GM21360 (cell line): Measurements from ENCODE around the gene PRSS50.

ENCODE experiments used
- ATAC-seq: cut with Tn5 transposase; IDR thresholded peaks from one replicate; pipeline ENCODE4 v1.9.1; 2021; ENCODE audit warnings: mild to moderate bottlenecking, moderate library complexity; ENCODE audit not compliant: unreplicated experiment

Gene PRSS50

GRCh38 chr3:46693038-46693891 is 24.4 kb downstream of the PRSS50 start, which contains the start of gene ALS2CL:
Gene ALS2CL, minus strand, starts transcription at chr3:46693679. Its CDS starts 4,239 bp downstream, at chr3:46689440.
- ATAC-seq: no peak

- ATAC-seq: no peak
Observed at GRCh38 chr3:46692566-46692990, 25.1 kb downstream of the PRSS50 start.

GRCh38 chr3:46690798-46691197 is 26.9 kb downstream of the PRSS50 start:
- no peak for ATAC-seq

GRCh38 chr3:46685446-46685845 is 32.2 kb downstream of the PRSS50 start:
- ATAC-seq: no peak

- no peak for ATAC-seq
Observed at GRCh38 chr3:46684891-46685290, 32.8 kb downstream of the PRSS50 start.

GRCh38 chr3:46682974-46683373 is 34.7 kb downstream of the PRSS50 start:
- ATAC-seq: no peak

- ATAC-seq: no peak
Observed at GRCh38 chr3:46681856-46682540, 35.7 kb downstream of the PRSS50 start.

- no peak for ATAC-seq
Observed at GRCh38 chr3:46681387-46681786, 36.3 kb downstream of the PRSS50 start.

- no peak for ATAC-seq
Observed at GRCh38 chr3:46680298-46680826, 37.3 kb downstream of the PRSS50 start.

GRCh38 chr3:46679681-46680080 is 38.0 kb downstream of the PRSS50 start:
- no peak for ATAC-seq

GRCh38 chr3:46678280-46678679 is 39.4 kb downstream of the PRSS50 start:
- ATAC-seq: no peak

GRCh38 chr3:46677411-46677726 is 40.3 kb downstream of the PRSS50 start:
- no peak for ATAC-seq

- no peak for ATAC-seq
Observed at GRCh38 chr3:46676601-46677410, 40.9 kb downstream of the PRSS50 start.

- no peak for ATAC-seq
Observed at GRCh38 chr3:46675843-46676567, 41.7 kb downstream of the PRSS50 start.

- ATAC-seq: no peak
Observed at GRCh38 chr3:46675426-46675825, 42.2 kb downstream of the PRSS50 start.

- ATAC-seq: no peak
Observed at GRCh38 chr3:46674031-46674845, 43.4 kb downstream of the PRSS50 start.

- no peak for ATAC-seq
Observed at GRCh38 chr3:46673151-46674030, 44.3 kb downstream of the PRSS50 start.

- ATAC-seq: no peak
Observed at GRCh38 chr3:46672349-46672695, 45.3 kb downstream of the PRSS50 start.
